ENCODE measurements around the gene ZNF540. TPM values are rescaled to one million over a fixed set of nuclear protein-coding genes. Genes with fewer than 3 reads are reported as not detected.
"Not testable (repeated sequence)": the region's sequence is repeated elsewhere in the genome, so short reads cannot be mapped to it uniquely, and the experiment has no call there.

The ZNF540 gene
- total and polyA plus RNA-seq, 9 donors, result 1.6 to 17.1 (median 8.7) TPM

DNA sequence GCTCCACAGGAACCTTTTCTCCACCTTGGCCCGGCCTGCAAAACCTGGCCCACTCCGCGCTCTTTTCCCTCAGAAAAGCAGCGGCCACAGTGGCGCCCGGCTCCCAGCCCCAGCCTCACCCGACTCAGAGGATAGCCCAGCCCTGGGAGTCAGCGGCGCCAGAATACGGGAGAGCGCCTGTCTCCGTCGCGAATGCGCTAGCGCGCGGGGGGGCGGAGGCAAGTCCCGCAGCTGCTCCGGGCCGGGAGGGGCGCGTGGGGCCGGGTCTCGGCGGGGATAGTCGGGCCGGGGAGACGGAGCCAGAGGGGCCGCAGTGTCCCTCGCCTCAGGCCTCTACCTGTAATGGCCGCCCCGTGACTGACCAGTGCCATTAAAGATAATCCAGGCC is 60.6 kb downstream of the ZNF540 start, which contains the start of gene ZFP30:
Gene ZFP30 (minus strand): TSS at position 165 of the 388 bp plus-strand sequence. CDS start 7,643 bp downstream, outside the sequence.
- TF ChIP-seq, protein P1, sequence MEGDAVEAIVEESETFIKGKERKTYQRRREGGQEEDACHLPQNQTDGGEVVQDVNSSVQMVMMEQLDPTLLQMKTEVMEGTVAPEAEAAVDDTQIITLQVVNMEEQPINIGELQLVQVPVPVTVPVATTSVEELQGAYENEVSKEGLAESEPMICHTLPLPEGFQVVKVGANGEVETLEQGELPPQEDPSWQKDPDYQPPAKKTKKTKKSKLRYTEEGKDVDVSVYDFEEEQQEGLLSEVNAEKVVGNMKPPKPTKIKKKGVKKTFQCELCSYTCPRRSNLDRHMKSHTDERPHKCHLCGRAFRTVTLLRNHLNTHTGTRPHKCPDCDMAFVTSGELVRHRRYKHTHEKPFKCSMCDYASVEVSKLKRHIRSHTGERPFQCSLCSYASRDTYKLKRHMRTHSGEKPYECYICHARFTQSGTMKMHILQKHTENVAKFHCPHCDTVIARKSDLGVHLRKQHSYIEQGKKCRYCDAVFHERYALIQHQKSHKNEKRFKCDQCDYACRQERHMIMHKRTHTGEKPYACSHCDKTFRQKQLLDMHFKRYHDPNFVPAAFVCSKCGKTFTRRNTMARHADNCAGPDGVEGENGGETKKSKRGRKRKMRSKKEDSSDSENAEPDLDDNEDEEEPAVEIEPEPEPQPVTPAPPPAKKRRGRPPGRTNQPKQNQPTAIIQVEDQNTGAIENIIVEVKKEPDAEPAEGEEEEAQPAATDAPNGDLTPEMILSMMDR (IDR thresholded peaks at IDR 0.05), result no peak
- peak; percentile 46 for TF ChIP-seq POLR2A (IDR thresholded peaks at IDR 0.05)
- Histone ChIP-seq H3K27ac (peak within 1 kb of the TSS; percentile 82), H3K36me3 (no peaks in the 10 kb centered on the region), H3K27me3 (no peaks in the 10 kb centered on the region), H3K4me3 (peak within 1 kb of the TSS; percentile 82), H3K9me3 (no peaks in the 10 kb centered on the region), H3K4me1 (ENCODE audit: insufficient read depth) (peaks cover 2% of the 10 kb centered on the region)
- intact Hi-C loops (cut with DNase I), result no loop called here
- DNase-seq, result peak; percentile 85 to 92 (median 90)
- 0 to 2% (median 1%) methylated on average over 31 to 34 of the region's 34 CpGs for WGBS, 3 donors

DNA sequence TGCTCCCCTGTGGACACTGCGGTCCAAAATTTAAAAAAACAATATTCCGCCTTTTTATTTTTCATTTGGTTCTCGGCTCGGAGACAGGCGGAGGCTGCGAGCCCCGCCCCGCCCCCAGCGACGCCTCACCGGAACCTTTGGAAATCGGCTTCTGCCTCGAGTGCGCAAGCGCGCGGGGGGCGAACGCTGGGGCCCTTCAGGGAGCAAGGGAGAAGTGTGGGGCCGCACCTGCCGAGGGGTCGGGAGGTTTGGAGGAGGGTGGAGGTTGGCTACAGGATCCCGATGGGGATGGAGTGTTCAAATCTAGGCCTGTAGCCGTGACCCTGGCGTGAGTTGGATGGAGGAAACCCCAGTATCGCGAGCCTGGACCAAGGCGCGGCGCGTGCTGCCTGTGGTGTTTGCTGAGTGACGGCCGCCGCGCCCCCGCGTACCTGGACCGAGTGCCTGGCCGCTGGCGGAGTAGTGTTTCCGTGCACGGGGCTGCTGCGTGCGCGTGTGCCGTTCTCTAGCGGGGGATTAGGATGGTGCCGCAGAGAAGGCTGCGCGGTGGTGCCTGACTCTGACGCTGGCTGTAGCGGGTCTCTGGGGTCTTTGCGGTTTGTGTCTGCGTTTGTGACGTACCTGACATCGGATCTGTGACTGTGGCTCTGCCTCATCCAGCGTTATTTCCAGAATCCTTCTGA is 61.2 kb downstream of the ZNF540 start:
- H3K27me3 ChIP-seq, result no peaks in the 10 kb centered on the region
- H3K4me1 ChIP-seq (ENCODE audit: insufficient read depth), result peaks cover 2% of the 10 kb centered on the region
- H3K9me3 ChIP-seq, result no peaks in the 10 kb centered on the region
- DNase-seq, result peak; percentile 82 to 90 (median 84)
- intact Hi-C loops (cut with DNase I), result no loop called here
- no peaks in the 10 kb centered on the region for H3K36me3 ChIP-seq
- TF ChIP-seq POLR2A (IDR thresholded peaks at IDR 0.05) (no peak), EP300 (IDR thresholded peaks at IDR 0.05) (no peak)
- TF ChIP-seq, protein P1 (IDR thresholded peaks at IDR 0.05), result peak in 2 of 3 donors; percentile 5 to 10
- H3K4me3 ChIP-seq, result peak overlapping the region; percentile 82
- 0 to 1% (median 0%) methylated on average over 35 to 57 of the region's 57 CpGs for WGBS, 3 donors
- peak overlapping the region; percentile 82 for H3K27ac ChIP-seq

DNA sequence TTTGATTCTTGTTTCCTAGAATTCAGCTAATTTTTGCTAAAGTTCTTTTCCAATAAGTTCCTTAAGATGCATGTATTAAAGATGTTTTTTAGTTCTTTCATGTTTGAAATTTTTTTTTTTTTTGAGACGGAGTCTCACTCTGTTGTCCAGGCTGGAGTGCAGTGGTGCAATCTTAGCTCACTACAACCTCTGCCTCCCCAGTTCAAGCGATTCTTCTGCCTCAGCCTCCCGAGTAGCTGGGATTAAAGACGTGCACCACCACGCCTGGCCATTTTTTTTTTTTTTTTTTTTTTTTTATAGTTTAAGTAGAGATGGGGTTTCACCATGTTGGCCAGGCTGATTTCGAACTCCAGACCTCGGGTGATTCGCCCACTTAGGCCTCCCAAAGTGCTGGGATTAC is 62.5 kb downstream of the ZNF540 start:
- WGBS, 3 donors, result 94 to 96% (median 95%) methylated on average over 8 of the region's 8 CpGs
- H3K4me1 ChIP-seq (ENCODE audit: insufficient read depth); DNase-seq; H3K27me3 ChIP-seq; H3K9me3 ChIP-seq; H3K27ac ChIP-seq; intact Hi-C loops (cut with DNase I); H3K36me3 ChIP-seq; H3K4me3 ChIP-seq: not testable (repeated sequence)

Other genes with a start within 250 kb of the ZNF540 start
- 10 to 100 TPM in 1 of 7 donors, 1 to 10 TPM in 6; 6.1 to 11.5 (median 7.6) TPM for gene ZNF527, start 223.8 kb upstream of the ZNF540 start, total RNA-seq
- gene ZNF527, start 223.8 kb upstream of the ZNF540 start, polyA plus RNA-seq, result 1 to 10 TPM; 4.8 to 6.1 TPM
- 10 to 100 TPM in 1 of 7 donors, 1 to 10 TPM in 6; 7.1 to 11.0 (median 9.0) TPM for gene ZNF569, start 127.4 kb upstream of the ZNF540 start, total RNA-seq
- gene ZNF569, start 127.4 kb upstream of the ZNF540 start, polyA plus RNA-seq, result 1 to 10 TPM; 3.9 to 5.7 TPM
- 1 to 10 TPM; 4.5 to 9.0 (median 7.7) TPM for gene ZNF570, start 125.5 kb upstream of the ZNF540 start, total RNA-seq
- 1 to 10 TPM; 4.2 to 5.0 TPM for gene ZNF570, start 125.5 kb upstream of the ZNF540 start, polyA plus RNA-seq
- gene ZNF793, start 87.9 kb upstream of the ZNF540 start, total RNA-seq, result 10 to 100 TPM in 4 of 7 donors, 1 to 10 TPM in 3; 7.9 to 18.2 (median 11.6) TPM
- gene ZNF793, start 87.9 kb upstream of the ZNF540 start, polyA plus RNA-seq, result 1 to 10 TPM; 5.0 to 9.0 TPM
- 10 to 100 TPM in 3 of 7 donors, 1 to 10 TPM in 4; 5.8 to 16.8 (median 9.4) TPM for gene ZNF571, start 84 bp upstream of the ZNF540 start, total RNA-seq
- 1 to 10 TPM; 4.5 to 6.8 TPM for gene ZNF571, start 84 bp upstream of the ZNF540 start, polyA plus RNA-seq
- 10 to 100 TPM; 14.0 to 23.0 (median 17.5) TPM for gene ZFP30, start 60.6 kb downstream of the ZNF540 start, total RNA-seq
- gene ZFP30, start 60.6 kb downstream of the ZNF540 start, polyA plus RNA-seq, result 1 to 10 TPM; 5.9 to 7.0 TPM
- gene ZNF607, start 124.9 kb downstream of the ZNF540 start, total RNA-seq, result 10 to 100 TPM in 4 of 7 donors, 1 to 10 TPM in 3; 5.0 to 16.3 (median 11.7) TPM
- gene ZNF607, start 124.9 kb downstream of the ZNF540 start, polyA plus RNA-seq, result 1 to 10 TPM; 3.4 to 7.4 TPM
- 10 to 100 TPM in 5 of 7 donors, 1 to 10 TPM in 2; 6.4 to 19.3 (median 17.3) TPM for gene ZNF573, start 184.7 kb downstream of the ZNF540 start, total RNA-seq
- 1 to 10 TPM; 2.7 to 6.9 TPM for gene ZNF573, start 184.7 kb downstream of the ZNF540 start, polyA plus RNA-seq

Measured in ovary (tissue), 9 donors.